ENCODE data around the gene FKBP14.

Gene FKBP14

DNA sequence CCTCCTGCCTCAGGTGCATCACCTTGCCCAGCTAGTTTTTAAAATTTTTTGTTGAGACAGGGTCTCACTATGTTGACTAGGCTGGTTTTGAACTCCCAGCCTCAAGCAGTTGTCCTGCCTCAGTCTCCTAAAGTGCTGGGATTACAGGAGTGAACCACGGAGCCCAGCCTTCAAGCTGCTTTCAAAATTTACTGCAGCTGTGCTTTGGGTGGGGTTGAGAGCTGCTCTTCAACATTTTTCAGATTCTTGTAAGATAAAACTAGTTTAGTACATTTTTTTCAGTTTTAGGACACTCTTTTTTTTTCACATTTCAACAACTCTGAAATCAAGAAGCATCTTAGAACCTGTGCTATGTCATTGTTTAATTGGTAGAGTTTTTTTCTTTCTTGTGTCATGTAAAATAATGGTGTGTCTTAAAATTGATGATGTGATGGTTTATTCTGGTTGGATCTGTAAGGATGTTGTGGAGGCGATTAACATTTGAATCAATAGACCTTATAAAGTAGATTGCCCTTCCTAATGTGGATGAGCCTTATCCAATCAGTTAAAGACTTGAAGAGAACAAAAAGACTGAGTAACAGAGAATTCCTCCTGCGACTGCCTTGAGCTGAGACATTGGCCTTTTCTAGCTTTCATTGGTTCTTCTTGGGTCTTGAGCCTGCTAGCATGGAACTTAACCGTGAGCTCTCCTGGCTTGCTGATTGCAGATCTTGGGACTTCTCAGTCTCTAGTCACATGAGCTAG, 15.2 kb upstream of the FKBP14 start:
- peaks cover 10 to 16% (median 11%) of the 10 kb centered on the region in 3 donors for H3K36me3 ChIP-seq
- no peak for DNase-seq
- H3K9me3 ChIP-seq = no peaks in the 10 kb centered on the region
- H3K4me1 ChIP-seq = peaks cover 0 to 9% (median 0%) of the 10 kb centered on the region in 4 donors
- intact Hi-C loops (cut with DNase I; ENCODE audit: low total_unique reads) = no loop called here
- TF ChIP-seq, protein P1, sequence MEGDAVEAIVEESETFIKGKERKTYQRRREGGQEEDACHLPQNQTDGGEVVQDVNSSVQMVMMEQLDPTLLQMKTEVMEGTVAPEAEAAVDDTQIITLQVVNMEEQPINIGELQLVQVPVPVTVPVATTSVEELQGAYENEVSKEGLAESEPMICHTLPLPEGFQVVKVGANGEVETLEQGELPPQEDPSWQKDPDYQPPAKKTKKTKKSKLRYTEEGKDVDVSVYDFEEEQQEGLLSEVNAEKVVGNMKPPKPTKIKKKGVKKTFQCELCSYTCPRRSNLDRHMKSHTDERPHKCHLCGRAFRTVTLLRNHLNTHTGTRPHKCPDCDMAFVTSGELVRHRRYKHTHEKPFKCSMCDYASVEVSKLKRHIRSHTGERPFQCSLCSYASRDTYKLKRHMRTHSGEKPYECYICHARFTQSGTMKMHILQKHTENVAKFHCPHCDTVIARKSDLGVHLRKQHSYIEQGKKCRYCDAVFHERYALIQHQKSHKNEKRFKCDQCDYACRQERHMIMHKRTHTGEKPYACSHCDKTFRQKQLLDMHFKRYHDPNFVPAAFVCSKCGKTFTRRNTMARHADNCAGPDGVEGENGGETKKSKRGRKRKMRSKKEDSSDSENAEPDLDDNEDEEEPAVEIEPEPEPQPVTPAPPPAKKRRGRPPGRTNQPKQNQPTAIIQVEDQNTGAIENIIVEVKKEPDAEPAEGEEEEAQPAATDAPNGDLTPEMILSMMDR (IDR thresholded peaks at IDR 0.05) = no peak
- H3K27ac ChIP-seq = no peak overlapping the region
- no peaks in the 10 kb centered on the region for H3K27me3 ChIP-seq
- no peak overlapping the region for H3K4me3 ChIP-seq

DNA sequence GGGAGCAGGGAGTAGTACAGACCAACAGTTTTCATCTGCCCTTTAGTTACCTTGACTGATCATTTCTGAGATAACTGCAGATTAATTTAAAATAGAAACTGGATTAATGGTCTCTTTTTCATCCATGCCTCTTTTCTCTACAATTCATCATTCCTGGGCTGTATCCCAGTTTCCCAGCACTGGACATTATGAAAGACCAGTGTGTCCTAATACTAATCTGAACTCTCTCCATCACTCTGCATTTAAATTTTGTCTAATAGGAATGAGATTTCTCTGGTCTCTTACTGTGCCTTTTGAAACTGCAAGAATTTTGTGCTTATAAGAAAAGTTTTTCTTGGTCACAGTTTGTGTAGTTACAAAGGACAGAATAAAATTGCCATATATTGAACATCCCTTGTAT, 14.4 kb upstream of the FKBP14 start:
- intact Hi-C loops (cut with DNase I; ENCODE audit: low total_unique reads) = no loop called here
- peaks cover 0 to 9% (median 0%) of the 10 kb centered on the region in 4 donors for H3K4me1 ChIP-seq

DNA sequence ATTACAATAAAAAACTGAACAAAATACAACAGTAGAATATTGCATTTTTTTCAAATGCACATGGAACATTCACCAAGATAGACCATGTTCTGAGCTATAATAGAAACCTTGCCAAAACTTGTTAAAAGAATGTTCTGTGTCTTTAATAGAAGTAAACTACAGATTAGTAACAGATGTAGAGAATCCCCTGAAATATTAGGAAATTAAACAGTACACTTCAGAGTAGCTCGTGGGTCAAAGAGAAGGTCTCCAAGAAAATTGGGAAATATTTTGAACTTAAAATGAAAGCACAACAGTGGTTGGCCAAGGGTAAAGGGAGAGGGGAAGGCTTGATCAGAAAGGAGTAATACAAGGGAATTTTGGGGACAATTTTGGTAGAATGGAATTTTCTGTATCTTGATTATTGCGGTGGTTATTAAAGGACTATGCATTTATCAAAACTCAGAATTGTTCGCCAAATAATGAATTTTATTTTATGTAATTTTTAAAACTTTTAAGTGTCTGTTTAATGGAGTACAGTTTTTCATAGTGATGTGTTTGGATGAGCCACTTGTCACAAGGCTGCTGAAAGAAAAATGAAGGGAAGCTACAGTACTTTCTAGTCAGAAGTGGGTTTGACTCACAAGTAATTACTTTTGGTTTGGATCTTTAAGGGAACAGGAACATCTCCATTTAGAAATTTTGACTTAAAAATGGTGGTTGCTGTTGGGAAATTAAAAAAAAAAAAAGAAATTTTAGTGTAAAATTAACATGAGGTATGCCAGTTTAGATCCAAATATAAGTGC, 11.9 kb upstream of the FKBP14 start:
- Histone ChIP-seq H3K9me3 (no peaks in the 10 kb centered on the region), H3K4me1 (peaks cover 0 to 11% (median 0%) of the 10 kb centered on the region in 4 donors), H3K4me3 (no peak overlapping the region), H3K36me3 (no peaks in the 10 kb centered on the region), H3K27me3 (no peaks in the 10 kb centered on the region), H3K27ac (no peak overlapping the region)
- intact Hi-C loops (cut with DNase I; ENCODE audit: low total_unique reads) = no loop called here
- no peak for DNase-seq
- TF ChIP-seq, protein P1 (IDR thresholded peaks at IDR 0.05) = no peak

More for the DNA sequence above, 14.4 kb upstream of the FKBP14 start:
- TF ChIP-seq, protein P1 (IDR thresholded peaks at IDR 0.05) = no peak
- H3K4me3 ChIP-seq = no peak overlapping the region
- no peaks in the 10 kb centered on the region for H3K27me3 ChIP-seq
- no peaks in the 10 kb centered on the region for H3K9me3 ChIP-seq
- DNase-seq = no peak
- no peak overlapping the region for H3K27ac ChIP-seq
- H3K36me3 ChIP-seq = peaks cover 2 to 9% (median 3%) of the 10 kb centered on the region in 3 donors

DNA sequence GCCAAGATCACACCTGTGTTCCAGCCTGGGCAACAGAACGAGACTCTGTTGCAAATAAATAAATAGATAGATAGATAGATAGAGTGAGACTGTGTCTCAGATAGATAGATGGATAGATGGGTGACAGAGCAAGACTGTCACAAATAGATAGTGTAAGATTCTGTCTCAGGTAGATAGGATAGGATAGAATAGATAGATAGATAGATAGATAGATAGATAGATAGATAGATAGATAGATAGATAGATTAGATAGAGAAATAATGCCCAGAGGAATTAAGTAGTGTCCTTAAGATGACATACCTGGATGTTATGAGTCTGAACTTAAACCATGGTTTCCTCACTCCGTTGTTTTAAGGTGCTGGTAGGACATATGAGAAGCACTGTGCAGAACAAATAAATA, 9.7 kb upstream of the FKBP14 start:
- Histone ChIP-seq H3K36me3 (no peaks in the 10 kb centered on the region), H3K27me3 (no peaks in the 10 kb centered on the region), H3K4me3 (no peak overlapping the region), H3K4me1 (peaks cover 0 to 23% (median 8%) of the 10 kb centered on the region in 4 donors), H3K27ac (no peak overlapping the region), H3K9me3 (no peaks in the 10 kb centered on the region)
- intact Hi-C loops (cut with DNase I; ENCODE audit: low total_unique reads) = no loop called here
- TF ChIP-seq, protein P1 (IDR thresholded peaks at IDR 0.05) = no peak
- no peak for DNase-seq

GRCh38 chr7:30034501-30034900, 8.0 kb upstream of the FKBP14 start:
- intact Hi-C loops (cut with DNase I; ENCODE audit: low total_unique reads) = no loop called here
- Histone ChIP-seq H3K4me1 (peaks cover 0 to 30% (median 14%) of the 10 kb centered on the region in 4 donors), H3K9me3 (no peaks in the 10 kb centered on the region), H3K36me3 (no peaks in the 10 kb centered on the region), H3K27me3 (no peaks in the 10 kb centered on the region), H3K4me3 (no peak overlapping the region), H3K27ac (no peak overlapping the region)
- DNase-seq = no peak
- TF ChIP-seq, protein P1 (IDR thresholded peaks at IDR 0.05) = no peak
